Measurements from ENCODE around the gene WNT7B.

The WNT7B gene

GRCh38 chr22:45891996-45892621 lies 84.9 kb downstream of the WNT7B start:
- Histone ChIP-seq H3K27me3 (ENCODE audit: insufficient read depth, insufficient read length) (no peaks in the 10 kb centered on the region), H3K36me3 (ENCODE audit: insufficient read depth, insufficient read length, low read length) (no peaks in the 10 kb centered on the region), H3K4me3 (ENCODE audit: insufficient read length, low read depth) (no peak overlapping the region), H3K4me1 (ENCODE audit: insufficient read depth, insufficient read length) (no peaks in the 10 kb centered on the region), H3K9ac (ENCODE audit: insufficient read length, low read depth) (no peak overlapping the region), H3K9me3 (ENCODE audit: insufficient read depth, low read length) (no peaks in the 10 kb centered on the region)
- no peak for DNase-seq (ENCODE audit: low read depth, low spot score)
- TF ChIP-seq YY1 (IDR thresholded peaks at IDR 0.05; ENCODE audit: insufficient read depth, insufficient read length) = no peak
- no peak for TF ChIP-seq ZNF274 (IDR thresholded peaks at IDR 0.05; ENCODE audit: low read depth, low read length)

GRCh38 chr22:45891471-45891995 lies 85.4 kb downstream of the WNT7B start:
- H3K36me3 ChIP-seq (ENCODE audit: insufficient read depth, insufficient read length, low read length) = no peaks in the 10 kb centered on the region
- H3K27me3 ChIP-seq (ENCODE audit: insufficient read depth, insufficient read length) = no peaks in the 10 kb centered on the region
- H3K4me3 ChIP-seq (ENCODE audit: insufficient read length, low read depth) = no peak overlapping the region
- no peaks in the 10 kb centered on the region for H3K4me1 ChIP-seq (ENCODE audit: insufficient read depth, insufficient read length)
- TF ChIP-seq ZNF274 (IDR thresholded peaks at IDR 0.05; ENCODE audit: low read depth, low read length) (no peak), SUZ12 (IDR thresholded peaks at IDR 0.05; ENCODE audit: extremely low read depth, insufficient read depth, insufficient read length) (no peak), YY1 (IDR thresholded peaks at IDR 0.05; ENCODE audit: insufficient read depth, insufficient read length) (no peak)
- H3K9ac ChIP-seq (ENCODE audit: insufficient read length, low read depth) = no peak overlapping the region
- no peaks in the 10 kb centered on the region for H3K9me3 ChIP-seq (ENCODE audit: insufficient read depth, low read length)
- no peak for DNase-seq (ENCODE audit: low read depth, low spot score)

- Histone ChIP-seq H3K4me3 (ENCODE audit: insufficient read length, low read depth) (no peak overlapping the region), H3K4me1 (ENCODE audit: insufficient read depth, insufficient read length) (no peaks in the 10 kb centered on the region), H3K27me3 (ENCODE audit: insufficient read depth, insufficient read length) (no peaks in the 10 kb centered on the region), H3K9me3 (ENCODE audit: insufficient read depth, low read length) (no peaks in the 10 kb centered on the region), H3K36me3 (ENCODE audit: insufficient read depth, insufficient read length, low read length) (no peaks in the 10 kb centered on the region), H3K9ac (ENCODE audit: insufficient read length, low read depth) (no peak overlapping the region)
- no peak for DNase-seq (ENCODE audit: low read depth, low spot score)
- TF ChIP-seq SUZ12 (IDR thresholded peaks at IDR 0.05; ENCODE audit: extremely low read depth, insufficient read depth, insufficient read length) (no peak), YY1 (IDR thresholded peaks at IDR 0.05; ENCODE audit: insufficient read depth, insufficient read length) (no peak), ZNF274 (IDR thresholded peaks at IDR 0.05; ENCODE audit: low read depth, low read length) (no peak)
These were observed 85.9 kb downstream of the WNT7B start for GRCh38 chr22:45891021-45891421.

GRCh38 chr22:45890351-45890635 lies 86.7 kb downstream of the WNT7B start:
- TF ChIP-seq ZNF274 (IDR thresholded peaks at IDR 0.05; ENCODE audit: low read depth, low read length) (no peak), YY1 (IDR thresholded peaks at IDR 0.05; ENCODE audit: insufficient read depth, insufficient read length) (no peak), SUZ12 (IDR thresholded peaks at IDR 0.05; ENCODE audit: extremely low read depth, insufficient read depth, insufficient read length) (no peak)
- no peak overlapping the region for H3K4me3 ChIP-seq (ENCODE audit: insufficient read length, low read depth)
- no peaks in the 10 kb centered on the region for H3K27me3 ChIP-seq (ENCODE audit: insufficient read depth, insufficient read length)
- no peak overlapping the region for H3K9ac ChIP-seq (ENCODE audit: insufficient read length, low read depth)
- no peaks in the 10 kb centered on the region for H3K4me1 ChIP-seq (ENCODE audit: insufficient read depth, insufficient read length)
- H3K9me3 ChIP-seq (ENCODE audit: insufficient read depth, low read length) = no peaks in the 10 kb centered on the region
- no peak for DNase-seq (ENCODE audit: low read depth, low spot score)
- H3K36me3 ChIP-seq (ENCODE audit: insufficient read depth, insufficient read length, low read length) = no peaks in the 10 kb centered on the region

- H3K4me1 ChIP-seq (ENCODE audit: insufficient read depth, insufficient read length) = no peaks in the 10 kb centered on the region
- no peak for DNase-seq (ENCODE audit: low read depth, low spot score)
- H3K9ac ChIP-seq (ENCODE audit: insufficient read length, low read depth) = no peak overlapping the region
- H3K4me3 ChIP-seq (ENCODE audit: insufficient read length, low read depth) = no peak overlapping the region
- no peaks in the 10 kb centered on the region for H3K9me3 ChIP-seq (ENCODE audit: insufficient read depth, low read length)
- TF ChIP-seq ZNF274 (IDR thresholded peaks at IDR 0.05; ENCODE audit: low read depth, low read length) (no peak), YY1 (IDR thresholded peaks at IDR 0.05; ENCODE audit: insufficient read depth, insufficient read length) (no peak), SUZ12 (IDR thresholded peaks at IDR 0.05; ENCODE audit: extremely low read depth, insufficient read depth, insufficient read length) (no peak)
- no peaks in the 10 kb centered on the region for H3K36me3 ChIP-seq (ENCODE audit: insufficient read depth, insufficient read length, low read length)
- no peaks in the 10 kb centered on the region for H3K27me3 ChIP-seq (ENCODE audit: insufficient read depth, insufficient read length)
These were observed 87.2 kb downstream of the WNT7B start for GRCh38 chr22:45889539-45890350.

- no peaks in the 10 kb centered on the region for H3K4me1 ChIP-seq (ENCODE audit: insufficient read depth, insufficient read length)
These were observed 87.8 kb downstream of the WNT7B start for GRCh38 chr22:45889093-45889538.

More at GRCh38 chr22:45889093-45889538, 87.8 kb downstream of the WNT7B start:
- no peak overlapping the region for H3K9ac ChIP-seq (ENCODE audit: insufficient read length, low read depth)
- no peaks in the 10 kb centered on the region for H3K27me3 ChIP-seq (ENCODE audit: insufficient read depth, insufficient read length)
- H3K36me3 ChIP-seq (ENCODE audit: insufficient read depth, insufficient read length, low read length) = no peaks in the 10 kb centered on the region
- DNase-seq (ENCODE audit: low read depth, low spot score) = no peak
- no peaks in the 10 kb centered on the region for H3K9me3 ChIP-seq (ENCODE audit: insufficient read depth, low read length)
- H3K4me3 ChIP-seq (ENCODE audit: insufficient read length, low read depth) = no peak overlapping the region
- no peak for TF ChIP-seq YY1 (IDR thresholded peaks at IDR 0.05; ENCODE audit: insufficient read depth, insufficient read length)
- no peak for TF ChIP-seq SUZ12 (IDR thresholded peaks at IDR 0.05; ENCODE audit: extremely low read depth, insufficient read depth, insufficient read length)
- no peak for TF ChIP-seq ZNF274 (IDR thresholded peaks at IDR 0.05; ENCODE audit: low read depth, low read length)

All from NT2/D1 (cell line).